Measurements from ENCODE around the gene TSPAN10.

The TSPAN10 gene

GRCh38 chr17:81665205-81666091, 28.5 kb downstream of the TSPAN10 start:
- DNase-seq = peak; percentile 59

- DNase-seq = peak; percentile 59
These were observed 29.0 kb downstream of the TSPAN10 start for GRCh38 chr17:81666092-81666341.

- DNase-seq = peak; percentile 97
These were observed 29.6 kb downstream of the TSPAN10 start, which contains the start of the genes CCDC137 and OXLD1 for GRCh38 chr17:81666342-81667191. Gene CCDC137 (plus strand): TSS chr17:81666737. CDS start chr17:81666767, 30 bp downstream. Gene OXLD1 (minus strand): TSS chr17:81666605. CDS start chr17:81666577, 28 bp downstream.

GRCh38 chr17:81667754-81668153, 30.8 kb downstream of the TSPAN10 start:
- no peak for DNase-seq

- DNase-seq = no peak
These were observed 35.5 kb downstream of the TSPAN10 start for GRCh38 chr17:81672504-81672903.

GRCh38 chr17:81672954-81673353, 36.0 kb downstream of the TSPAN10 start:
- DNase-seq = no peak

GRCh38 chr17:81673561-81674258, 36.7 kb downstream of the TSPAN10 start:
- DNase-seq = no peak

- DNase-seq = peak; percentile 46
These were observed 38.7 kb downstream of the TSPAN10 start for GRCh38 chr17:81675515-81676221.

GRCh38 chr17:81676906-81677305, 39.9 kb downstream of the TSPAN10 start:
- no peak for DNase-seq

GRCh38 chr17:81680150-81680549, 43.2 kb downstream of the TSPAN10 start:
- DNase-seq = no peak

GRCh38 chr17:81681672-81682071, 44.7 kb downstream of the TSPAN10 start:
- DNase-seq = no peak

- no peak for DNase-seq
These were observed 45.7 kb downstream of the TSPAN10 start for GRCh38 chr17:81682565-81683207.

- no peak for DNase-seq
These were observed 46.2 kb downstream of the TSPAN10 start for GRCh38 chr17:81683208-81683583.

GRCh38 chr17:81683584-81684441, 46.8 kb downstream of the TSPAN10 start, which contains the start of the genes ARL16 and HGS:
Gene ARL16 (minus strand): TSS chr17:81683797. CDS start chr17:81683753, 44 bp downstream.
Gene HGS (plus strand): TSS chr17:81684011. CDS start chr17:81684067, 56 bp downstream.
- peak; percentile 99 for DNase-seq

GRCh38 chr17:81684442-81684911, 47.5 kb downstream of the TSPAN10 start:
- no peak for DNase-seq

- DNase-seq = no peak
These were observed 48.1 kb downstream of the TSPAN10 start for GRCh38 chr17:81685108-81685507.

- DNase-seq = no peak
These were observed 49.6 kb downstream of the TSPAN10 start for GRCh38 chr17:81686614-81687013.

- DNase-seq = no peak
These were observed 51.0 kb downstream of the TSPAN10 start for GRCh38 chr17:81687770-81688541.

GRCh38 chr17:81688616-81689015, 51.6 kb downstream of the TSPAN10 start:
- DNase-seq = no peak

GRCh38 chr17:81690066-81690465, 53.1 kb downstream of the TSPAN10 start:
- no peak for DNase-seq

Measured in OCI-M1 (cell line).